HepG2 (cell line): ENCODE data around the gene COLQ. TPM values are rescaled to one million over a fixed set of nuclear protein-coding genes. Genes with fewer than 3 reads are reported as not detected.

ENCODE experiments used
- ATAC-seq: fragments of 200-7000 bp; cut with Tn5 transposase; 3 replicates; pipeline ENCODE4 v1.9.1; 2020; ENCODE audit warnings: mild to moderate bottlenecking, moderate library complexity
- BruUV-seq: library from RNA; stranded (reverse); fragments of 400-500 nt; replicated peaks from 2 replicates; lab custom pipeline; 2021; lab: Mats Ljungman, UMichigan
- CTCF ChIA-PET: fragments of 300-600 bp; formaldehyde crosslinking; extraction: SDS; loops from one replicate; lab custom pipeline; 2021; ENCODE audit warnings: low total read pairs, inconsistent platforms, low intra/inter-chr PET ratio; lab: Yijun Ruan, JAX
- POLR2A ChIA-PET: fragments of 350-600 bp; sonication (Branson Sonifier 250); formaldehyde crosslinking; loops from one replicate; lab custom pipeline; 2020; ENCODE audit warnings: antibody characterized with exemption, inconsistent platforms; lab: Yijun Ruan, JAX
- DNase-seq: peaks from one replicate; pipeline ENCODE4 v3.0.0-alpha.2; 2015; ENCODE audit warnings: low spot score
- FAIRE-seq: peaks from 3 replicates; lab custom pipeline; 2011; peaks lifted over from hg19 to GRCh38; lab: Jason Lieb, UNC
- H2AFZ ChIP-seq: one replicate; pipeline ENCODE4 v1.6.1; 2011; ENCODE audit warnings: low read length, inconsistent platforms
- H3K27ac ChIP-seq: fragments of 300-600 bp; 3 replicates; pipeline ENCODE4 v1.8.0; 2011; ENCODE audit warnings: mixed run types, mild to moderate bottlenecking, mixed read lengths, low read length, inconsistent platforms; ENCODE audit not compliant: insufficient read depth; ENCODE audit errors: extremely low read length
- H3K27me3 ChIP-seq, 2 experiments: fragments of 200-600 bp in 1 of 2; 2 replicates in 1 of 2; 3 replicates in 1 of 2; pipeline versions ENCODE4 v1.6.0 to v1.8.0; 2011; ENCODE audit warnings: low read length in 2 of 2, mild to moderate bottlenecking in 2 of 2, moderate library complexity in 2 of 2, inconsistent platforms in 1 of 2; ENCODE audit not compliant: insufficient read depth in 2 of 2, control insufficient read depth in 1 of 2
- H3K36me3 ChIP-seq, 2 experiments: fragments of 200-600 bp in 1 of 2; replicated peaks in 1 of 2; 2 replicates in 1 of 2; 3 replicates in 1 of 2; pipeline versions ENCODE4 v1.5.1 to v1.8.0; 2011; ENCODE audit warnings: low read length in 2 of 2, inconsistent platforms in 1 of 2; ENCODE audit not compliant: insufficient read depth in 2 of 2, control insufficient read depth in 1 of 2
- H3K4me1 ChIP-seq: 2 replicates; pipeline ENCODE4 v1.5.1; 2012; ENCODE audit warnings: low read length, inconsistent platforms; ENCODE audit not compliant: insufficient read depth
- H3K4me2 ChIP-seq: 2 replicates; pipeline ENCODE4 v1.6.0; 2011; ENCODE audit warnings: low read depth, low read length, inconsistent platforms
- H3K4me3 ChIP-seq, 3 experiments: fragments of 200-600 bp in 1 of 3; sonication (generic), shearing (Covaris generic) in 1 of 3; replicated peaks in 1 of 3; 2 replicates each; pipeline ENCODE4 v1.5.1; 2011 to 2016; ENCODE audit warnings: low read length in 3 of 3, inconsistent platforms in 2 of 3, low read depth in 2 of 3, mild to moderate bottlenecking in 2 of 3, control low read depth in 1 of 3, mixed read lengths in 1 of 3; ENCODE audit not compliant: insufficient read depth in 1 of 3
- H3K79me2 ChIP-seq: one replicate; pipeline ENCODE4 v1.6.1; 2011; ENCODE audit warnings: low read length, inconsistent platforms; ENCODE audit not compliant: insufficient read depth
- H3K9ac ChIP-seq: 2 replicates; pipeline ENCODE4 v1.6.0; 2011; ENCODE audit warnings: mild to moderate bottlenecking, low read depth, low read length, inconsistent platforms; ENCODE audit not compliant: insufficient read depth
- H3K9me3 ChIP-seq: 2 replicates; pipeline ENCODE4 v1.5.1; 2012; ENCODE audit warnings: mild to moderate bottlenecking, low read length
- H4K20me1 ChIP-seq: 2 replicates; pipeline ENCODE4 v1.6.0; 2011; ENCODE audit warnings: inconsistent platforms, mild to moderate bottlenecking, low read length, moderate library complexity; ENCODE audit not compliant: insufficient read depth
- JARID2 ChIP-seq: sonication (generic); formaldehyde crosslinking; IDR thresholded peaks from 2 replicates; pipeline ENCODE4 v1.8.1; 2023; ENCODE audit warnings: missing genetic modification reagents, inconsistent platforms; ENCODE audit not compliant: insufficient replicate concordance
- RARG ChIP-seq: sonication (generic); formaldehyde crosslinking; IDR thresholded peaks from 2 replicates; pipeline ENCODE4 v1.4.0; 2020; ENCODE audit warnings: low read depth, mild to moderate bottlenecking, missing genetic modification reagents
- SNAPC2 ChIP-seq: sonication (generic); formaldehyde crosslinking; IDR thresholded peaks from 2 replicates; pipeline ENCODE4 v1.8.1; 2022; ENCODE audit warnings: mild to moderate bottlenecking, missing genetic modification reagents
- TEAD3 ChIP-seq: optimal IDR thresholded peaks from 2 replicates; pipeline ENCODE3; 2016; ENCODE audit warnings: borderline replicate concordance
- ZKSCAN1 ChIP-seq: fragments of 150-350 bp; IDR thresholded peaks from 2 replicates; pipeline ENCODE4 v1.6.1; 2014; ENCODE audit warnings: low read length
- ZNF235 ChIP-seq: sonication (generic); formaldehyde crosslinking; IDR thresholded peaks from 2 replicates; pipeline ENCODE4 v1.8.1; 2023; ENCODE audit warnings: mild to moderate bottlenecking, missing genetic modification reagents, borderline replicate concordance
- ZNF317 ChIP-seq: sonication (generic); formaldehyde crosslinking; IDR thresholded peaks from 2 replicates; pipeline ENCODE4 v1.5.0; 2020; ENCODE audit warnings: mild to moderate bottlenecking, missing genetic modification reagents
- ZNF382 ChIP-seq: sonication (generic); formaldehyde crosslinking; IDR thresholded peaks from 2 replicates; pipeline ENCODE4 v1.5.0; 2020; ENCODE audit warnings: missing genetic modification reagents, mild to moderate bottlenecking, borderline replicate concordance
- ZNF451 ChIP-seq: sonication (generic); formaldehyde crosslinking; IDR thresholded peaks from 2 replicates; pipeline ENCODE4 v1.5.0; 2020; ENCODE audit warnings: mild to moderate bottlenecking, missing genetic modification reagents
- ZNF616 ChIP-seq: sonication (generic); formaldehyde crosslinking; IDR thresholded peaks from 2 replicates; pipeline ENCODE4 v1.5.0; 2020; ENCODE audit warnings: low read depth, mild to moderate bottlenecking, missing genetic modification reagents
- ZNF746 ChIP-seq: sonication (generic); formaldehyde crosslinking; IDR thresholded peaks from 2 replicates; pipeline ENCODE4 v1.8.0; 2022; ENCODE audit warnings: mild to moderate bottlenecking, missing genetic modification reagents
- WGBS: methylation state at CpG from one replicate; pipeline ENCODE4 v1.1.6; 2017; ENCODE audit warnings: low lambda C conversion rate; 5-methylcytosine and 5-hydroxymethylcytosine counted together
- in situ Hi-C: cut with HindIII; loops from 2 replicates; pipeline ENCODE4 v1.10.0; 2017; ENCODE audit warnings: low pct_unique_long_range_greater_than_20kb; ENCODE audit not compliant: extremely low pct_ligation_motif_present
- intact Hi-C: fragments of 100-400 bp; cut with micrococcal nuclease; formaldehyde crosslinking; loops from one replicate; pipeline ENCODE4 v1.10.0; 2022; ENCODE audit not compliant: unreplicated experiment
- polyA plus RNA-seq, 8 experiments: library from polyadenylated mRNA; depleted of rRNA in 3 of 8; stranded (reverse) in 7 of 8; unstranded in 1 of 8; fragments of >200 nt; fragmentation: Illumina TruSeq in 4 of 8; extraction: Trizol in 4 of 8; gene quantifications; 2 replicates each; pipeline versions ENCODE4 v1.2.1 to v1.2.3, GENCODE V29; 2011 to 2016; ENCODE audit warnings: low read depth in 4 of 8, missing spikeins in 1 of 8, mixed read lengths in 1 of 8; ENCODE audit not compliant: insufficient read depth in 1 of 8
- total RNA-seq, 5 experiments: library from RNA; depleted of rRNA; stranded (reverse); fragments of >200 nt; fragmentation: Illumina TruSeq; extraction: Trizol; gene quantifications; 2 replicates each; pipeline ENCODE4 v1.2.3, GENCODE V29; 2016; ENCODE audit warnings: low read depth in 1 of 5
- TF ChIP-seq, protein P1 (sequence below): IDR thresholded peaks from 2 replicates; pipeline ENCODE4 v1.6.1; 2016; ENCODE audit warnings: missing compliant biosample characterization, missing genetic modification reagents, borderline replicate concordance
- TF ChIP-seq, protein P2 (sequence below): sonication (generic); formaldehyde crosslinking; IDR thresholded peaks from 2 replicates; pipeline ENCODE4 v1.4.0; 2020; ENCODE audit warnings: mild to moderate bottlenecking, missing genetic modification reagents, borderline replicate concordance
- TF ChIP-seq, protein P3 (sequence below): IDR thresholded peaks from 2 replicates; pipeline ENCODE4 v1.6.1; 2016; ENCODE audit warnings: missing genetic modification reagents, missing compliant biosample characterization
- TF ChIP-seq, protein P4 (sequence below): sonication (generic); formaldehyde crosslinking; IDR thresholded peaks from 2 replicates; pipeline ENCODE4 v1.4.0; 2020; ENCODE audit warnings: missing genetic modification reagents, low read depth, mild to moderate bottlenecking, borderline replicate concordance

The COLQ gene
- total and polyA plus RNA-seq, 2 of the 13 experiments (the other 11 are each of a cell fraction or from before 2014, with no cell fraction given) = 0.31 to 0.46 TPM

DNA sequence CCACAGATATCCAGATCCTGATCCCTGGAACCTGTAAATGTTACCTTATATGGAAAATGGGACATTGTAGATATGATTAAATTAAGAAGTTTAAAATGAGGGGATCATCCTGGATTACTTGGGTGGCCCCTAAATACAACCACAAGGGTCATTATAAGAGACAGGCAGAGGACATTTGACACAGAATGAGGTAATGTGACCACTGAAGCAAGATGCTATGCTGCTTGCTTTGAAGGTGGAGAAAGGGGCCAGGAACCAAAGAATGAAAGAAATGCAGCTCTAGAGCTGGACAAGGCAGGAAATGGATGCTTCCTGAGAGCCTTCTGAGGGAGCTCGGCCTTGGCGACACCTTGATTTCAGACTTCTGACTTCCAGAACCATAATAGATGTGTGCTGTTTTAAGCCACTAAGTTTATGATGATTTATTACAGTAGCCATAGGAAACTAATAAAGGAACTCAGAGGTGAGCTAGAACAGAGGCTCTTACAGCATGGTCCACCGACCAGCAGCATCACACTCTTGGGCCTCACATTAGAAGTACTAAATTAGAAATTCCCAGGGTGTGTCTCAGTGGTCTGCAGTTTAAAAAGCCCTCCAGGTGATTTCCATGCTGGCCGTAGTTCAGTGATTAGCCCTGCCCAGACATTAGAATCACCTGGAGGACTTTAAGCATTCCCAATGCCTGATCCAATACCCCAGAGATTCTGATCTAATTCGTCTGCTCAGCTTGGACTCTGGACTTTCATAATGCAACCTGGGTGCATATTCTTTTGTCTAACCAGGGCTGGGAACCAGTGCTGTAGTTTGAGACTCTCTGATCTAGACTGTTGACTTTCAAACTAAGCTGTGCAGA, 7.5 kb downstream of the COLQ start:
- Histone ChIP-seq H3K4me1 (no peaks in the 10 kb centered on the region), H2AFZ (no peak overlapping the region), H4K20me1 (no peaks in the 10 kb centered on the region), H3K9ac (no peak overlapping the region), H3K4me3 (no peak overlapping the region), H3K79me2 (no peaks in the 10 kb centered on the region), H3K9me3 (no peaks in the 10 kb centered on the region), H3K27ac (no peak overlapping the region), H3K36me3 (no peaks in the 10 kb centered on the region), H3K27me3 (peaks cover 0 to 10% of the 10 kb centered on the region in 2 experiments; a peak in 1 of 5 replicates), H3K4me2 (no peak overlapping the region)
- BruUV-seq = no TSS peak
- intact Hi-C loops = no loop called here
- DNase-seq = no peak
- WGBS = 35% methylated on average over 4 of the region's 5 CpGs
- in situ Hi-C loops = no loop called here
- no peak for FAIRE-seq
- ChIA-PET CTCF (no interaction called here), POLR2A (no interaction called here)
- ATAC-seq = no peak; the same call in 2 of the 3 replicates
- TF ChIP-seq ZNF746 (CRISPR knock-in tag) (no peak), ZKSCAN1 (no peak), ZNF317 (CRISPR knock-in tag) (no peak), ZNF451 (CRISPR knock-in tag) (no peak), JARID2 (CRISPR knock-in tag) (no peak), ZNF616 (CRISPR knock-in tag) (no peak), TEAD3 (CRISPR knock-in tag) (no peak), RARG (no peak), SNAPC2 (CRISPR knock-in tag) (no peak), ZNF235 (CRISPR knock-in tag) (no peak), ZNF382 (CRISPR knock-in tag) (no peak)
- TF ChIP-seq, protein P1, sequence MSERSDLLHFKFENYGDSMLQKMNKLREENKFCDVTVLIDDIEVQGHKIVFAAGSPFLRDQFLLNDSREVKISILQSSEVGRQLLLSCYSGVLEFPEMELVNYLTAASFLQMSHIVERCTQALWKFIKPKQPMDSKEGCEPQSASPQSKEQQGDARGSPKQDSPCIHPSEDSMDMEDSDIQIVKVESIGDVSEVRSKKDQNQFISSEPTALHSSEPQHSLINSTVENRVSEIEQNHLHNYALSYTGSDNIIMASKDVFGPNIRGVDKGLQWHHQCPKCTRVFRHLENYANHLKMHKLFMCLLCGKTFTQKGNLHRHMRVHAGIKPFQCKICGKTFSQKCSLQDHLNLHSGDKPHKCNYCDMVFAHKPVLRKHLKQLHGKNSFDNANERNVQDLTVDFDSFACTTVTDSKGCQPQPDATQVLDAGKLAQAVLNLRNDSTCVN (CRISPR knock-in tag) = no peak
- TF ChIP-seq, protein P2, sequence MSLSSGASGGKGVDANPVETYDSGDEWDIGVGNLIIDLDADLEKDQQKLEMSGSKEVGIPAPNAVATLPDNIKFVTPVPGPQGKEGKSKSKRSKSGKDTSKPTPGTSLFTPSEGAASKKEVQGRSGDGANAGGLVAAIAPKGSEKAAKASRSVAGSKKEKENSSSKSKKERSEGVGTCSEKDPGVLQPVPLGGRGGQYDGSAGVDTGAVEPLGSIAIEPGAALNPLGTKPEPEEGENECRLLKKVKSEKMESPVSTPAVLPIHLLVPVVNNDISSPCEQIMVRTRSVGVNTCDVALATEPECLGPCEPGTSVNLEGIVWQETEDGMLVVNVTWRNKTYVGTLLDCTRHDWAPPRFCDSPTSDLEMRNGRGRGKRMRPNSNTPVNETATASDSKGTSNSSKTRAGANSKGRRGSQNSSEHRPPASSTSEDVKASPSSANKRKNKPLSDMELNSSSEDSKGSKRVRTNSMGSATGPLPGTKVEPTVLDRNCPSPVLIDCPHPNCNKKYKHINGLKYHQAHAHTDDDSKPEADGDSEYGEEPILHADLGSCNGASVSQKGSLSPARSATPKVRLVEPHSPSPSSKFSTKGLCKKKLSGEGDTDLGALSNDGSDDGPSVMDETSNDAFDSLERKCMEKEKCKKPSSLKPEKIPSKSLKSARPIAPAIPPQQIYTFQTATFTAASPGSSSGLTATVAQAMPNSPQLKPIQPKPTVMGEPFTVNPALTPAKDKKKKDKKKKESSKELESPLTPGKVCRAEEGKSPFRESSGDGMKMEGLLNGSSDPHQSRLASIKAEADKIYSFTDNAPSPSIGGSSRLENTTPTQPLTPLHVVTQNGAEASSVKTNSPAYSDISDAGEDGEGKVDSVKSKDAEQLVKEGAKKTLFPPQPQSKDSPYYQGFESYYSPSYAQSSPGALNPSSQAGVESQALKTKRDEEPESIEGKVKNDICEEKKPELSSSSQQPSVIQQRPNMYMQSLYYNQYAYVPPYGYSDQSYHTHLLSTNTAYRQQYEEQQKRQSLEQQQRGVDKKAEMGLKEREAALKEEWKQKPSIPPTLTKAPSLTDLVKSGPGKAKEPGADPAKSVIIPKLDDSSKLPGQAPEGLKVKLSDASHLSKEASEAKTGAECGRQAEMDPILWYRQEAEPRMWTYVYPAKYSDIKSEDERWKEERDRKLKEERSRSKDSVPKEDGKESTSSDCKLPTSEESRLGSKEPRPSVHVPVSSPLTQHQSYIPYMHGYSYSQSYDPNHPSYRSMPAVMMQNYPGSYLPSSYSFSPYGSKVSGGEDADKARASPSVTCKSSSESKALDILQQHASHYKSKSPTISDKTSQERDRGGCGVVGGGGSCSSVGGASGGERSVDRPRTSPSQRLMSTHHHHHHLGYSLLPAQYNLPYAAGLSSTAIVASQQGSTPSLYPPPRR (CRISPR knock-in tag) = no peak
- TF ChIP-seq, protein P3, sequence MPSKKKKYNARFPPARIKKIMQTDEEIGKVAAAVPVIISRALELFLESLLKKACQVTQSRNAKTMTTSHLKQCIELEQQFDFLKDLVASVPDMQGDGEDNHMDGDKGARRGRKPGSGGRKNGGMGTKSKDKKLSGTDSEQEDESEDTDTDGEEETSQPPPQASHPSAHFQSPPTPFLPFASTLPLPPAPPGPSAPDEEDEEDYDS (CRISPR knock-in tag) = no peak
- TF ChIP-seq, protein P4, sequence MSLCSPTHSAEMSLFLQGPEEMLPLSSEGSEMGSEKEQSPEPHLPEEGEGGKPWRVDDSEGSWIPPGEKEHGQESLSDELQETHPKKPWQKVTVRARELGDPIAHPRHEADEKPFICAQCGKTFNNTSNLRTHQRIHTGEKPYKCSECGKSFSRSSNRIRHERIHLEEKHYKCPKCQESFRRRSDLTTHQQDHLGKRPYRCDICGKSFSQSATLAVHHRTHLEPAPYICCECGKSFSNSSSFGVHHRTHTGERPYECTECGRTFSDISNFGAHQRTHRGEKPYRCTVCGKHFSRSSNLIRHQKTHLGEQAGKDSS (CRISPR knock-in tag) = no peak
